Mesenteric fat pad (tissue), 1 donor: Measurements from ENCODE around the gene MOAP1. TPM values are rescaled to one million over a fixed set of nuclear protein-coding genes. Genes with fewer than 3 reads are reported as not detected.
"Not testable (repeated sequence)": the region's sequence is repeated elsewhere in the genome, so short reads cannot be mapped to it uniquely, and the experiment has no call there.

ENCODE experiments used
- DNase-seq: peaks from one replicate; pipeline ENCODE4 v3.0.0-alpha.2; 2020; ENCODE audit warnings: low spot score
- total RNA-seq: library from RNA; stranded (reverse); fragmentation: NEBNext Ultra II Directional; extraction: Animal tissue kit (Norgen Biotek cat#: 25700); gene quantifications from one replicate; pipeline ENCODE4 v1.2.1, GENCODE V29; 2021
- donor health status: DM: yes; HTN: yes; CAD: no.

The MOAP1 gene
- total RNA-seq, 1 donor from 2014 or later, result 18.7 TPM

DNA sequence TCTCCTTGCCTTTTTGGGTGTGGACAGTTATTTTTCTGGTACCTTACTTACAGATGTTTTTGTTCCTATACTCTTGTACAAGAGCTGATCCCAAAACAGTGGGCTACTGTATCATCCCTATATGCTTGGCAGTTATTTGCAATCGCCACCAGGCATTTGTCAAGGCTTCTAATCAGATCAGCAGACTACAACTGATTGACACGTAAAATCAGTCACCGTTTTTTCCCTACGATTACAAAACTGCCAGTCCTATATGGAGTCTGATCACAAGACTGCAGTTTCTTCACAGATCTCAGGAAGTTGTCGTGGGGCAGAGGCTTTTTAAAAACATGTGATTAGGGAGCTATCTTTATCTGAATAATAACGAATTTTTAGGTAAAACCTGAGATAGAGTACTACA lies 1.8 kb upstream of the MOAP1 start:
- DNase-seq, result no peak

DNA sequence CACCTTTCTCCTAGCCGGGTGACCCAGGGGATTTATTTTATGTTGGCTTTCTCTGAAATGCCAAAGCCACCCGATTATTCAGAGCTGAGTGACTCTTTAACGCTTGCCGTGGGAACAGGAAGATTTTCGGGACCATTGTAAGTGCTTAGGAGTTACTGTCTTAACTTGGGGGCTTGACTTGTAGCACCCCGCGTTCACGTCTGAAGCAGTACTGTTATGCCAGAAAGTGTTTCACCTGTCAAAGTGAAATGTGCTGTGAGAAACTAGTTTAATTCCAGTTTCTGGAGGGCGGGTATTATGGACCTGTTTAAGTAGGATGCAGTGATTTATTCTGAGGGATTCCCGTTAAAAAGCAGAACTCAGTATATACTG lies 638 bp upstream of the MOAP1 start:
- no peak for DNase-seq

DNA sequence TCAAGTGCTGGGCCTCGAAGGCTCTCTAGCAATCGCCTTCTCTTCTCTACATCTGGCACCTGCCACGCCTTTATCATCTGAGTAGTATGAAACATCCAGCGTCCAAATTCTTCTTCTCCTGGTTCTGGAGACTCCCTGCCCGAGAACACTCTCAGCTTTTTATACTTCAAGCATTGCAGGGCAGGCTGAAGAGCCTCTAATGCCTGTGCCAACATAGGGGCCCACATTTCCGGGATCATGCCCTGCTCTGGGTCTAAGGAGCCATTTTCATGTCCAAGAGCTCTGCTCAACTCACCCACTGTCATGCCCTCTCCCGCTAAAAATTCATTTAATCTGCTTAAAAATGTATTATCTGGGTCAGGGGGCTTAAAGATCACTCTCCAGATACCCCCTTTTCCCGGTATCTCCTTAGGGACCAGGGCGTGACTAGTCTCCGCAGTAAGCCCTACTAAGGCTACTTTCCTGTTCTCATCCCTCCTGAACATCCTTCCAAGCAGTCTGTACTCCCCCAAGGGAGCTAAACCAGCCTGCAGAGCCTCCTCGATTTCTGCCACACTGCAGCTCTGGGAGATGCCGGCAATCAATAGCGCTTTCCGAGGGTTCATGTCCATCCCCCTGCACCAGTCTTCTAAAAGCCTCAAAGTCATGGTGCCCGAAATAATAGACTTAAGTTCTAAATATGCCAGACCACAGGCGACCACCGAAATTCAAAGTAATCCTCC lies 940 bp downstream of the MOAP1 start:
- DNase-seq, result no peak

DNA sequence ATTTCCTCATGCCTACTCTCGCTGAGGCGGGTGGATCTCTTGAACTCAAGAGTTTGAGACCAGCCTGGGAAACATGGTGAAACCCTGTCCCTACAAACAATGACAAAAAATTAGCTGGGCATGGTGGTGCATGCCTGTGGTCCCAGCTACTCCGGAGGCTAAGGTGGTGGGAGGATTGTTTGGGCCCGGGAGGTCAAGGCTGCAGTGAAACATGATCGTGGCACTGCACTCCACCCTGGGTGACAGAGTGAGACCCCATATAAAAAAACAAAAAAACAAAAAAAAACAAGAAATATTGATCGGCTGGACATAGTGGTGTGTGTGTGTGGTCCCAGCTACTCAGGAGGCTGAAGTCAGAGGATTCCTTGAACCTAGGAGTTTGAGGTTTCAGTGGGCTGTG lies 9.2 kb downstream of the MOAP1 start:
- peak; percentile 60 for DNase-seq

DNA sequence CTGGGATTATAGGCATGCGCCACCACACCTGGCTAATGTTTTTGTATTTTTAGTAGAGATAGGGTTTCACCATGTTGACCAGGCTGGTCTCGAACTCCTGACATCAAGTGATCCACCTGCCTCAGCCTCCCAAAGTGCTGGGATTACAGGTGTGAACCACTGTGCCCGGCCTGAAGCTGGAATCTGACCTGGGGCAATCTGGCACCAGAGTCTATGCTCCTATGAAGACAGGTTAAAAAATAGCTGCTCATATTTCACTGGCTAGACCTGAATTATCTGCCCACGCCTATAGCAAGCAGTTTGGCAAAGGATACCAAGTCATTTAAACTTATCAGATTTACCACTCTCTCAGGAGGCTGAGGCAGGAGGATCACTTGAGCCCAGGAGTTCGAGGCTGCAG lies 10.0 kb downstream of the MOAP1 start:
- DNase-seq, result peak; percentile 81

DNA sequence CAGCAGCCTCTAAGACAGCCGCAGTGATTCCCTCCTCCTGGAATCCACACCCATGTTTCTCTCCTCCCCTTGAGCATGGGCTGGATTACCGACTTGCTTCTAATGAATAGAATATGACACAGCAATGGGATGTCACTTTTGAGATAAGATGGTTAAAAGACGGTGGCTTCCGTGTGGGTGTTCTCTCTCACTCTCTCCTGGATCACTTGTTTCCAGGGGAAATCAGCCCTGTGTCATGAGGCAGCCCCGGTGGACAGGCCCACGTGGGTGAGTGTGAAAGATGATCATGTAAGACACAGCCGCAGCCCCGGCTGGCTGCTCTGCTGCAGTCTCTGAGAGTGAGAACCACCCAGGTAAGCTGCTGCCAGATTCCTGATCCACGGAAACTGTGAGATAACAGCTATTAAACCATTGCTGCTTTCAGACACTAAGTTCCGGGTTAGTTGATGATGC lies 10.7 kb downstream of the MOAP1 start:
- peak; percentile 55 for DNase-seq

DNA sequence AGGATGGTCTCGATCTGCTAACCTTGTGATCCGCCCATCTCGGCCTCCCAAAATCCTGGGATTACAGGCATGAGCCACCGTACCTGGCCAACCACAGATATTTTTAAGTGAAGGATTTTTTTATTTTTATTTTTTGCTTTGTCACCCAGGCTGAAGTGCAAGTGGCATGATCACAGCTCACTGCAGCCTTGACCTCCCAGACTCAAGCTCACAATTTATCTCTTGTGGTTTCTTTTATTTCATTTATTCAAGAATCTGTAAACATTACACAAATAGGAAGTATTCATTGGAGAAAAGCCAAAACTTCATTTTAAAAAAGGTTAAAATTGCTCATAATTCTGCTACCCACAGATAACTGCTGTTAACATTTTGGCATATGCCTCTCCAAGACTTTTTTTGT lies 13.3 kb downstream of the MOAP1 start:
- DNase-seq, result no peak

DNA sequence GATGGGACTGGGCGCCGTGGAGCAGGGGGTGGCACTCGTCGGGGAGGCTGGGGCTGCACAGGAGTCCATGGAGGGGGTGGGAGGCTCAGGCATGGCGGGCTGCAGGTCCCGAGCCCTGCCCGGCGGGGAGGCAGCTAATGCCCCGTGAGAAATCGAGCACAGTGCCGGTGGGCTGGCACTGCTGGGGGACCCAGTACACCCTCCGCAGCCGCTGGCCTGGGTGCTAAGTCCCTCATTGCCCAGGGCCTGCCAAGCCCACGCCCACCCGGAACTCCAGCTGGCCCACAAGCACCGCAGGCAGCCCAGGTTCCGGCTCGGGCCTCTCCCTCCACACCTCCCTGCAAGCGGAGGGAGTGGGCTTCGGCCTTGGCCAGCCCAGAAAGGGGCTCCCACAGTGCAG lies 14.6 kb downstream of the MOAP1 start:
- DNase-seq, result peak; percentile 86

DNA sequence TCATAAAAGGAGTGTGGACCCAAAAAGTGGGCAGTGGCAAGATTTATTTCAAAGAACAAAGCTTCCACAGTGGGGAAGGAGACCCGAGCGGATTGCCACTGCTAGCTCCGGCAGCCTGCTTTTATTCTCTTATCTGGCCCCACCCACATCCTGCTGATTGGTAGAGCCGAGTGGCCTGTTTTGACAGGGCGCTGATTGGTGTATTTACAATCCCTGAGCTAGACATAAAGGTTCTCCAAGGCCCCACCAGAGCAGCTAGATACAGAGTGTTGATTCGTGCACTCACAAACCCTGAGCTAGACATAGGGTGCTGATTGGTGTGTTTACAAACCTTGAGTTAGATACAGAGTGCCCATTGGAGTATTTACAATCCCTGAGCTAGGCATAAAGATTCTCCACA lies 15.1 kb downstream of the MOAP1 start:
- not testable (repeated sequence) for DNase-seq

DNA sequence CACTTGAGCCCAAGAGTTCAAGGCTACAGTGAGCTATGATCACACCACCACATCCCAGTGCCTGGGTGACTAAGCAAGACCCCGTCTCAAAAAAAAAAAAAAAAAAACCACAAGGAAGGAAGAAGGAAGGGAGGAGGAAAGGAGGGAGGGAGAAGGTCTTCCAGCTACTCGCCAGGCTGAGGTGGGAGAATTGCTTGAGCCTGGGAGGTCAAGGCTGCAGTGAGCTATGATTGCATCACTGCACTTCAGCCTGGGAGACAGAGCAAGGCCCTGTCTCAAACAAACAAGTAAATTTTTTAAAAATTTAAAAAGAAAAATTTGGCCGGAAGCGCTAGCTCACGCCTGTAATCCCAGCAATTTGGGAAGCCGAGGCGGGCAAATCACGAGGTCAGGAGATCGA lies 16.1 kb downstream of the MOAP1 start:
- not testable (repeated sequence) for DNase-seq

DNA sequence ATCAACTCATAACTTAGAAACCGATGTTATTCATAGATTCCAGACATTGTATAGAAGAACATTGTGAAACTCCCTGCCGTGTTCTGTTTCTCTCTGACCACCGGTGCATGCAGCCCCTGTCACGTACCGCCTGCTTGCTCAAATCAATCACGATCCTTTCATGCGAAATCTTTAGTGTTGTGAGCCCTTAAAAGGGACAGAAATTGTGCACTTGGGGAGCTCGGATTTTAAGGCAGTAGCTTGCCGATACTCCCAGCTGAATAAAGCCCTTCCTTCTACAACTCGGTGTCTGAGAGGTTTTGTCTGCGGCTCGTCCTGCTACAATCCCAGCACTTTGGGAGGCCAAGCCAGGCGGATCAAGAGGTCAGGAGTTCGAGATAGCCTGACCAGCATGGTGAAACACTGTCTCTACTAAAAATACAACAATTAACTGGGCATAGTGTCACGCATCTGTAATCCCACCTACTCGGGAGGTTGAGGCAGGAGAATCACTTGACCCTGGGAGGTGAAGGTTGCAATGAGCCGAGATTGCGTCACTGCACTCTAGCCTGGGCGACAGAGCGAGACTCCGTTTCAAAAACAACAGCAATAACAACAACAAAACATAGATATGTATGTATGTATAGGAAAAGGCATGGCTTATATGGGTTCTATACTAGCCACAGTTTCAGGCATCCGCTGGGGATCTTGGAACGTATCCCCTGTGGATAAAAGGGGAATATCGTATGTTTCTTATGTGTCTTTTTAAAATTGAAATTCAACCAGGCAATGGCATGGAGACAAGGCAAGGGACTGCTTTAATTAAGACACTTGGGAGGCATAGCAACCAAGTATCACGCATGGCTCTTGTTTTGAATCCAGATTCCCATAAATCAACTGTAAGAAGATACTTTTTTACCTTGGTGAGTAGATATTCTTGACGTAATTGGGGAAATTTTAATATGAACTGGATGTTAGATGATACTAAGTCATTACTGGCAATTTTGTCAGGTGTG lies 19.1 kb downstream of the MOAP1 start:
- DNase-seq, result peak; percentile 41

DNA sequence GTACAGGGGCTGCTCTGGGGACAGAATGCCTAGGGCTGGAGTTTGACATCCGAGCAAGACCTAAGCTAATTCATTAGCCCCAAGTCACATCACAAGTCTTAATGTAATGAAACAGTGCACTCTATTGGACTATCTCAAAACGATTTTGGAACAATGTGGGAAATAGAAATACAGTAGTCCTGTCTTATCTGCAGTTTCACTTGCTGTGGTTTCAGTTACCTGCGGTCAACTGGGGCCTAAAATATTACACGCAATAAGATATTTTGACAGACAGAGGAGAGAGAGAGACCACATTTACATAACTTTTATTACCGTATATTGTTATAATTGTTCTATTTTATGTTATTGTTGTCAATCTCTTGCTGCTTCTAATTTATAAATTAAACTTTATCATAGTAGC lies 21.1 kb downstream of the MOAP1 start:
- no peak for DNase-seq

DNA sequence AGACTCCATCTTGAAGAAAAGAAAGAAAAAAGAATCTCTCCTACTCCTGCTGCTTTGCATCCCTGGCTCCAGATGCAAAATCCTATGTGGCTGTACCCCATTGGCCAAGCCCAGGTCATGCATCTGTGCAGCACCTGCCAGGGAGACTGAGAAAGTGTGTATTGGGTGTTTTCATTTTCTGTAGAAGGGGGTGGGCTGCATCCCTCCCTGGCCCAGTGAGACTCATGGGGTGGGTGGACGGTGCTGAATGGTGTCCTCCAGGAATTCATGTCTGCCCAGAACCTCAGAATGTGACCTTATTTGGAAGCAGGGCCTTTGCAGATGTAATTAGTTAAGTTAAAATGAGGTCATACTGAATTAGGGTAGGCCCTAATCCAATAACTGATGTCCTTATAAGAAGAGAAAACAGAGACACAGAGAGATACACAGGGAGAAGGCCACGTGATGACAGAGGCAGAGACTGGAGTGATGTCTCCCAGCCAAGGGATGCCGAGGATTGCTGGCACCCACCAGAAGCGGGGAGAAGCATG lies 23.2 kb downstream of the MOAP1 start:
- DNase-seq, result no peak

DNA sequence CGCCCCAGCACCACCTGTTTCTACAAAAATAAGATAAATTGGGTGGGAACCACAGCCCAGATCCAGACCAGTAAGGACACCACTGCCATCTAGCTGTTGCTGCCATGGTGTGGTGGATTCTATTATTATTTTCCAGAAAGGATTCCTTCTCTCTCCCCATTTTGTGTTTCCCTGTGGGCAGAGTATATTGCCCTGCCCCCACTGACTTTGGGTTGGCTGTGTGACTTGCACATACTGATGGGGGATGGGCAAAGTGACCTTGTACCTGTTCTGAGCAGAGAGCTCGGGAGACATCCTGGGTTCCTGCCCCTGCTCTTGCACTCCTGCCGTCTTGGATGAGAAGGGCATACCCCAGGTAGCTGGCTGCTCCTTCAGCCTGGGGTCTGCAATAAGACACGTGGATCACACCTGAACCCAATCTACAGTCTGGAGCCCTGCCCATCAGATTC lies 24.3 kb downstream of the MOAP1 start:
- no peak for DNase-seq

DNA sequence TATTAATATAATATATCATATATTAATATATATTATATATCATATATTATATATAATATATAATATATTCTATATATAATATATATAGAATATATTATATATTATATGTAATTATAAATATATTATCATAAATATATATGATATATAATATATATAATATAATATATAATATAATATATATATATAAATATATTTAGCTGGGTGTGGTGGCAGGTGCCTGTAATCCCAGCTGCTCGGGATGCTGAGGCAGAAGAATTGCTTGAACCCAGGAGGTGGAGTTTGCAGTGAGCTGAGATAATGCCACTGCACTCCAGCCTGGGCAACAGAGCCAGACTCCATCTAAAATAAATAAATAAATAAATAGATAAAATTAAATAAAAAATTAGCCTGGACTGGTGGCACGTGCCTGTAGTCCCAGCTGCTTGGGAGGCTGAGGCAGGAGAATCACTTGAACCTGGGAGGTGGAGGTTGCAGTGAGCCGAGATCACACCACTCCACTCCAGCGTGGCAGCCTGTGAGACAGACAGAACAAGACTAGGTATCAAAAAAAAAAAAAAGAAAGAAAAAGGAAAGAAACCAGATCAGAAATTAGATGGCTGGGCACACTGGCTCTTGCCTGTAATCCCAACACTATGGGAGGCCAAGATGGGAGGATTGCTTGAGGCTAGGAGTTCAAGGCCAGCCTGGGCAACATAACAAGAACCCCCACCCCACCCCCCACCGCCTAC lies 24.9 kb downstream of the MOAP1 start:
- DNase-seq, result not testable (repeated sequence)

DNA sequence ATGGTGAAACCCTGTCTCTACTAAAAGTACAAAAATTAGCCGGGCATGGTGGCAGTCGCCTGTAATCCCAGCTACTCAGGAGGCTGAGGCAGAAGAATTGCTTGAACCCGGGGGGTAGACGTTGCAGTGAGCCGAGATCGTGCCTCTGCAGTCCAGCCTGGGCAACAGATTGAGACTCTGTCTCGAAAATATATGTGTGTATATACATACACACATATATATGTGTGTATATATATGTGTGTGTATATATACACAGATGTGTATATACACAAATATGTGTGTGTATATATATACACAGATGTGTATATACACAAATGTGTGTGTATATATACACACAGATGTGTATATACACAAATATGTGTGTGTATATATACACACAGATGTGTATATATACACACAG lies 26.3 kb downstream of the MOAP1 start:
- not testable (repeated sequence) for DNase-seq

DNA sequence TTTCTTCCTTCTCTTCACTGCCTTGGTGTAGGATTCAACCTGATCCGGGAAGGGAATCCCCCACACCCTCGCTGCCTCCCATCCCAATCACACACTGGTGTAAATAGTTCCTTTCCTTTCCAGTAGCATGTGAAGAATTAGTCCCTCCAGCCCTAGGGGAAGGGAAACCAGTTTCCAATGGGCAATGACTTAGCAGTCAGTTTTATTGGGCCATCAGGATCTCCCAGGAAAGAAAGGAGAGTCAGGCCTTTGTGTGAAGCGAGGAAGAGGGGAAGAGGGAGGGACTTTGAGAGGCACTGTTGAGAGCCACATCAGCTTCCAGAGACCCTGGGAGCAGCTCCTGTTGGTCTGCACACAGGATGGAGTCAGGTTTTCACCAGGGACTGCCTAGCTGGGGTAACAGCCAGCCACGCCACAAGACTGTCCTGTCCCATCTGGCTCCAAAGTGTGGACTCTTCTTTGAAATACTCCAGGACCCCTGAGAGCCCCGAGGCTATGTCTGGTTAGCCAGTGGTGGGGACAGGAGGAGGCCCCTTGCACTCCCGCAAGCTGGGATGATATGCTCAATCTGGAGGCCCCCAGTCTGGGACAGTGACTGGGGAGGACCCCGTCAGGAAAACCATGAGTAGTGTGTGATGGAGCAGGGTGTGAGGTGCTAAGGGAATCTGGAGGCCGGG lies 27.9 kb downstream of the MOAP1 start:
- no peak for DNase-seq

DNA sequence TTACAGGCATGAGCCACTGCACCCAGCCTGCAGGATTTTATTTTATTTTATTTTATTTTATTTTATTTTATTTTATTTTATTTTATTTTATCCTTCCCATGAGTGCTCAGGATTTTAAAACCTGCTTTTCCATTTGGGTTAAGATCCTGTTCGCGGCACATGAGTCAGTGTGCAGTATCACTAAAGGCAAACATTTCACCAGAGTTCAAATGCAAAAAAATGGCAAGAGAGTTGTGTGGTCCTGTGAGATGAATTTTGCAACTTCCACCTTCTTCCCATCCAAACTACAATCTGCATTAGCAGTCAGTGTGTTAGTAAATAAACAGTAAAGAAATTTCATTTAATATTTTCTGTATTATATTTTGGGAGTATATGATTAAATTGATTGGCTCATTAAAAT lies 29.0 kb downstream of the MOAP1 start:
- DNase-seq, result no peak

DNA sequence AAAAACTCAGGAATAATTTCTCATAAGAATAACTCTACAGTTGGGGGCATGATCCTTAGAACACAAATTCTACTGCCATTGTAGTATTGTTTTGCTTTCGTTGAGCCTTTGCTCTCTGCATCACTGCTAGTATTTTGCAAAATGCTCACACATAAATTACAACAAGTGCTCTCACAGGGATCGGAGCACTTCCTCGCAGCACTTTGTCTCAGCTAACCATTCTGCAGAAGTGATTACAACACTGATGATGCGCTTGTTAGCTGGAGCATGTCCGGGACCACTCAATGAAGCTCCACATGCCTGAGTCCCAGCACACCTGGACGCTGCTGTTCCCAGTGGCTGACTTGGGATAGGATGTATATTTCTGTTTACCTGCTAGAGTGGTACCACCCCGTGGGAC lies 31.6 kb downstream of the MOAP1 start:
- no peak for DNase-seq
